KOPT-K1 (cell line): ENCODE results near the gene ART1.

Source experiments
- H3K27ac ChIP-seq: fragments of 200-600 bp; sonication (generic); 2 replicates; pipeline ENCODE4 v1.5.1; 2016; ENCODE audit warnings: antibody characterized with exemption, mild to moderate bottlenecking, low read depth, low read length; ENCODE audit not compliant: poor library complexity, severe bottlenecking
- H3K36me3 ChIP-seq: fragments of 200-600 bp; sonication (generic); 2 replicates; pipeline ENCODE4 v1.5.1; 2017; ENCODE audit warnings: antibody characterized with exemption, mild to moderate bottlenecking, low read length, moderate library complexity; ENCODE audit not compliant: insufficient read depth
- H3K9me3 ChIP-seq: fragments of 200-600 bp; sonication (generic); 2 replicates; pipeline ENCODE4 v1.5.1; 2017; ENCODE audit warnings: antibody characterized with exemption, low read length, mild to moderate bottlenecking; ENCODE audit not compliant: insufficient read depth, poor library complexity, severe bottlenecking

The ART1 gene

DNA sequence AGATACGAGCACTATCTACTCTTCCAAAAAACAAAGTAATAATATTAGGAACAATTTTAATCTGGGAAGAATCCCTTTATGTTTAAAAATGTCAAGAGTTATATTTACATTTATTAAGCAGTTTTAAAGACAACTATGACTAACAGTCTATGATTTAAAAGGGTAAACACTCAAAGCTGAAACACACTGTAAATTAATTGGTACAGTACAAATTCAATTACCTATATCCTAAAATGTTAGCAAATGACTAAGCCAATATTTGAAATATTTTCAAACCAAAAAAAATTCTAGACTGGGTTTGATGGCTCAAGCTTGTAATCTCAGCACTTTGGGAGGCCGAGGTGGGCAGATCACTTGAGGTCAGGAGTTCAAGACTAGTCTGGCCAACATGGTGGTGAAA, 62.2 kb downstream of the ART1 start:
- Histone ChIP-seq H3K9me3 (no peaks in the 10 kb centered on the region), H3K36me3 (peaks cover 98% of the 10 kb centered on the region), H3K27ac (no peak overlapping the region)

DNA sequence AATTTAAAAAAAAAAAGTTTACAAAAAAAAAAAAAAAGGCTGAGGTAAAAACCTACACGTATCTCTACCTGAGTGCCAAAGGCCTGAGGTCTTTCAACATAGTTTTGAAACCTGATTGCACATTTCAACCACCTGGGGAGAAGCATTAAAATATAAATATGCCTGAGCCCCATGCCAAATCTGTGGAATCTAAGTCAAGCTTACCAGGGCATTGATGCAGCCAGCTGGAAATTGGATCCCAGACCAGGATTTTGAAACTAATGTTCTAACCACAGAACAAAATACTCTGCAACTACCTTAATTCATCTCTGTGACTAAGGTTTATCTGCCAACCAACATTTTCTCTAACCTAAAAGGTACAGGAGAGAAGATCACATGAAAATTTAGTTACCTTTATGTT, 65.0 kb downstream of the ART1 start:
- H3K9me3 ChIP-seq: no peaks in the 10 kb centered on the region
- peaks cover 98% of the 10 kb centered on the region for H3K36me3 ChIP-seq
- no peak overlapping the region for H3K27ac ChIP-seq

DNA sequence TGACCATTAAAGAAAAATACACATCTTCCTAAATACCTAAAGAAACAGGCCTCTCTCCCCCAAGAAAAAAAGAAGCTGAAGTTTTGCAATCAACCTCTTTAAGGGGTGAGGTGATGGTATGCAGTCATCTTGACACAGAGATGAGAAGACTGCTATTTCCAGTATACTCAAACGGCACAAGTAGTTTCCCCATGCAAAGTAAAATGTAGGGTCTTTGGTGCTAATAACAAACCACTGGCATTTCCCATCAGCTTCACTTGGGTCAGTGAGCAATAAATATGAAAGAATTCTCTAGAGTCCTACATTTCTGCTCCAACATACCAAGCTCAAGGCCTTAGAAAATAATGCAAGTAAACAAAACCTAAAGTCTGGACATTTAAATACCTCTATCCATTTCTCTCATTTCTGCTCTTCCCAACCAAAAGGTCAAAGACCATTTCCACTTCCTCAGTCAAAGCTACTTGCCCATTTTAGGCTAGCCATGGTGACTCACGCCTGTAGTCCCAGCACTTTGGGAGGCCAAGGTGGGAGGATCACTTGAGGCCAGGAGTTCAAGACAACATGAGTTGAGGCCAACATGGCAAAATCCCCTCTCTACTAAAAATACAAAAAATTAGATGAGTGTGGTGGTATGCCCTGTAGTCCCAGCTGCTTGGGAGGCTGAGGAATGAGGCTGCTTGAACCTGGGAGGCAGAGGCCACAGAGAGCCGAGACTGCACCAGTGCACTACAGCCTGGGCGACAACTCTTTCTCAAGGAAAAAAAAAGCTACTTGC, 65.7 kb downstream of the ART1 start:
- no peaks in the 10 kb centered on the region for H3K9me3 ChIP-seq
- peaks cover 98% of the 10 kb centered on the region for H3K36me3 ChIP-seq
- H3K27ac ChIP-seq: no peak overlapping the region

DNA sequence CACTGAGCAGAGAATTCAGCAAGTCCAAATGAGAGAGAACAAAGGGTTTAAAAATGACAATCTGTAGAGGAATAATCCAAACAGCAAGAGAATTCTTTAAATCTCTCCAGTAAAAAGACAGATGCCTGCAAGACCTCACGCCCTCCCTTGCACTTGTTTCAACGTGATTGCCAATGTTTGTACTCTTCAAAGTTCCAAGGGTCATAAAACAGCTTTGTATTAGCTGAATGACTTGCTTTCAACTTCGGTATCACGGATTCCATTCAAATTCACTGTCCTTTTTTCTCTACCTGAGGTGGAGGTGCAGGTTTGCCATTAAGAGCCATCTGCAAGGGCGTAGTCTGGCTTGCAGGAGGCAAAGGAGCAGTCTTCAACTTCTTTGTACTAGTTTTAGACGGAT, 67.3 kb downstream of the ART1 start:
- Histone ChIP-seq H3K36me3 (peaks cover 98% of the 10 kb centered on the region), H3K9me3 (no peaks in the 10 kb centered on the region), H3K27ac (no peak overlapping the region)
